ENCODE results near the gene PXK.

Gene PXK

DNA sequence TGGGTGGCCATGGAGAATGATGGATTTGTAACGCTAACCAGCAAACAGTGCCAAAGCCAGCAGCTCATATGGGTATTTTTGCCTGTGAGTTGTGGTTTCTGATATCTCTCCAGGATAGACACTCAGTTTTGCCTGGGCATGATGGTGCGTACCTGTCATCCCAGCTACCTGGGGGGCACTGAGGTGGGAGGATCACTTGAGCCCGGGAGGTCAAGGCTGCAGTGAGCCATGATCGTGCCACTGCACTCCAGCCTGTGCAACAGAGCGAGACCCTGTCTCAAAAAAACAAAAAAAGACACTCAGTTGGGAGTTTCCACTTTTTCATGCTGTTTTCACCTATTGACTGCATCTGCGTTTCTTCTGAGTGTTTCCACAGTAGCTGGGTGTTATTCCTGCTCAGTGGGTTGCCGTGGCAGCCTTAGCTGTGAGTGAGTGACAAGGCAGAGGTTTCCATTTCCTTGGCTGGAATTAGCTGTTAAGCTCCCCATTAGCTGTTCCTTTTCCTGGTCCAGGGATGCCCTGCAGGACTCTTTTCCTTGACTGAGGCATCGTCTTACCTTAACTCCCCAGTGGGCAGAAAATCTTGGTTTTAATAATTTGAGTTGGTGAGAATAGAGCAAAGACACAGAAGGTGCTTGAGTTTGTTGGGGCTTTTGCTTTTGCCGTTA lies 40.9 kb upstream of the PXK start:
- TF ChIP-seq HOXA7 (CRISPR knock-in tag; IDR thresholded peaks at IDR 0.05; ENCODE audit: borderline replicate concordance): no peak
- TF ChIP-seq ZNF341 (tag by site-specific recombination; IDR thresholded peaks at IDR 0.05; ENCODE audit: low read depth): no peak
- H3K36me3 ChIP-seq (ENCODE audit: control insufficient read depth in 2 of 2, insufficient read depth in 1 of 2, low read length in 2 of 2): peaks cover 0 to 7% of the 10 kb centered on the region in 2 experiments; a peak in 2 of 3 replicates
- H3K9me3 ChIP-seq (ENCODE audit: control insufficient read depth, insufficient read depth, low read depth, low read length): no peaks in the 10 kb centered on the region
- no peaks in the 10 kb centered on the region for H3K4me1 ChIP-seq (ENCODE audit: control insufficient read depth, insufficient read depth, low read length)
- POLR2A ChIA-PET: no interaction called here
- H3K4me3 ChIP-seq (ENCODE audit: low read depth, low read length): no peak overlapping the region
- H3K27ac ChIP-seq (ENCODE audit: extremely low read depth, low read depth, low read length): no peak overlapping the region
- CTCF ChIA-PET: interaction anchor here (0.8 to 1.7 kb wide), 3 partner anchors 9 to 16 kb away, joined by 3 to 8 read pairs (median 7); partner anchors contain the start of genes HTD2 and RPP14

DNA sequence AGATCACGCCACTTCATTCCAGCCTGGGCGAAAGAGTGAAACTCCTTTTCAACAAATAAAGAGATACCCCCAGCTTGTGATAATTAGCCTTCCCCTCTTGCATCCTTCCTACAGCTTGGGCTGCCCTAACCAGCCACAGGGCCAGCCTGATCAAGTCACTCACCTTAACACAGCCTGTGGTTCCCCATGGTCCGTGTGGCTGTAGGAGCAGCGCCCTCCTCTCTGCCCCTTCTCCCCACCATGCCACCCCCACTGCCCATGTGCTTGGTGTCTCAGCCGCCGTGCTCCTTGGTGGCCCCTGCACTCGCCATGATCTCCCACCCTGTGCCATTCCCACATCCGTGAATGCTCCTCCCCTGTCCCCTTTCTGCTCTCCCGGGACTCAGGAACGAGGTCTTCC lies 39.8 kb upstream of the PXK start:
- no peak overlapping the region for H3K27ac ChIP-seq (ENCODE audit: extremely low read depth, low read depth, low read length)
- no peak overlapping the region for H3K4me3 ChIP-seq (ENCODE audit: low read depth, low read length)
- TF ChIP-seq ZNF658 (tag by site-specific recombination; IDR thresholded peaks at IDR 0.05) (no peak), ZNF2 (tag by site-specific recombination; IDR thresholded peaks at IDR 0.05) (no peak), KLF8 (tag by site-specific recombination; IDR thresholded peaks at IDR 0.05) (no peak), ZNF114 (tag by site-specific recombination; IDR thresholded peaks at IDR 0.05) (no peak), ZNF404 (tag by site-specific recombination; IDR thresholded peaks at IDR 0.05) (no peak), ZXDB (tag by site-specific recombination; IDR thresholded peaks at IDR 0.05) (no peak), KLF10 (tag by site-specific recombination; IDR thresholded peaks at IDR 0.05) (no peak), ZNF16 (tag by site-specific recombination; IDR thresholded peaks at IDR 0.05; ENCODE audit: low read depth) (no peak), SALL2 (tag by site-specific recombination; IDR thresholded peaks at IDR 0.05; ENCODE audit: borderline replicate concordance) (no peak)
- TF ChIP-seq, protein P1, sequence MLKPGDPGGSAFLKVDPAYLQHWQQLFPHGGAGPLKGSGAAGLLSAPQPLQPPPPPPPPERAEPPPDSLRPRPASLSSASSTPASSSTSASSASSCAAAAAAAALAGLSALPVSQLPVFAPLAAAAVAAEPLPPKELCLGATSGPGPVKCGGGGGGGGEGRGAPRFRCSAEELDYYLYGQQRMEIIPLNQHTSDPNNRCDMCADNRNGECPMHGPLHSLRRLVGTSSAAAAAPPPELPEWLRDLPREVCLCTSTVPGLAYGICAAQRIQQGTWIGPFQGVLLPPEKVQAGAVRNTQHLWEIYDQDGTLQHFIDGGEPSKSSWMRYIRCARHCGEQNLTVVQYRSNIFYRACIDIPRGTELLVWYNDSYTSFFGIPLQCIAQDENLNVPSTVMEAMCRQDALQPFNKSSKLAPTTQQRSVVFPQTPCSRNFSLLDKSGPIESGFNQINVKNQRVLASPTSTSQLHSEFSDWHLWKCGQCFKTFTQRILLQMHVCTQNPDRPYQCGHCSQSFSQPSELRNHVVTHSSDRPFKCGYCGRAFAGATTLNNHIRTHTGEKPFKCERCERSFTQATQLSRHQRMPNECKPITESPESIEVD (tag by site-specific recombination; IDR thresholded peaks at IDR 0.05): no peak
- no peaks in the 10 kb centered on the region for H3K4me1 ChIP-seq (ENCODE audit: control insufficient read depth, insufficient read depth, low read length)
- ChIA-PET CTCF (interaction anchor here (1.7 kb wide), 1 partner anchor 8 kb away, joined by 8 read pairs; no protein-coding TSS in a partner anchor), POLR2A (interaction anchor here (0.5 kb wide), 1 partner anchor 89 kb away, joined by 4 read pairs; no protein-coding TSS in a partner anchor)
- H3K9me3 ChIP-seq (ENCODE audit: control insufficient read depth, insufficient read depth, low read depth, low read length): no peaks in the 10 kb centered on the region
- peaks cover 0 to 7% of the 10 kb centered on the region in 2 experiments; a peak in 2 of 3 replicates for H3K36me3 ChIP-seq (ENCODE audit: control insufficient read depth in 2 of 2, insufficient read depth in 1 of 2, low read length in 2 of 2)

DNA sequence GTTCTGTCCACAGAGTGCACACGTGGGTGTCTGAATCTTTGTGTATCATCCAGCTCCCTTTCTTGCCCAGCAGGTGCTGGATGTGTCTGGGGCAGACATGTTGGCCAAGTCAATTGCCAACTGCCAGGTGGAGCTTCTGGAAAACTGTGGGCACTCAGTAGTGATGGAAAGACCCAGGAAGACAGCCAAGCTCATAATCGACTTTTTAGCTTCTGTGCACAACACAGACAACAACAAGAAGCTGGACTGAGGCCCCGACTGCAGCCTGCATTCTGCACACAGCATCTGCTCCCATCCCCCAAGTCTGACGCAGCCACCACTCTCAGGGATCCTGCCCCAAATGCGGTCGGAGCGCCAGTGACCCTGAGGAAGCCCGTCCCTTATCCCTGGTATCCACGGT lies 39.2 kb upstream of the PXK start:
- H3K27ac ChIP-seq (ENCODE audit: extremely low read depth, low read depth, low read length): no peak overlapping the region
- no peak overlapping the region for H3K4me3 ChIP-seq (ENCODE audit: low read depth, low read length)
- no peaks in the 10 kb centered on the region for H3K9me3 ChIP-seq (ENCODE audit: control insufficient read depth, insufficient read depth, low read depth, low read length)
- POLR2A ChIA-PET: interaction anchor here (0.5 kb wide), 1 partner anchor 88 kb away, joined by 4 read pairs; no protein-coding TSS in a partner anchor
- TF ChIP-seq REPIN1 (tag by site-specific recombination; IDR thresholded peaks at IDR 0.05; ENCODE audit: low read depth): no peak
- no peak for TF ChIP-seq KLF7 (tag by site-specific recombination; IDR thresholded peaks at IDR 0.05; ENCODE audit: borderline replicate concordance)
- TF ChIP-seq ZNF830 (tag by site-specific recombination; IDR thresholded peaks at IDR 0.05; ENCODE audit: low read depth): no peak
- no peak for TF ChIP-seq ZBTB8A (tag by site-specific recombination; IDR thresholded peaks at IDR 0.05)
- no peak for TF ChIP-seq ZNF571 (tag by site-specific recombination; IDR thresholded peaks at IDR 0.05)
- TF ChIP-seq ZEB2 (tag by site-specific recombination; IDR thresholded peaks at IDR 0.05): no peak
- TF ChIP-seq MYNN (tag by site-specific recombination; IDR thresholded peaks at IDR 0.05; ENCODE audit: borderline replicate concordance): no peak
- no peak for TF ChIP-seq ZNF324 (tag by site-specific recombination; IDR thresholded peaks at IDR 0.05)
- no peak for TF ChIP-seq ZNF132 (tag by site-specific recombination; IDR thresholded peaks at IDR 0.05; ENCODE audit: borderline replicate concordance)
- no peak for TF ChIP-seq ZNF521 (tag by site-specific recombination; IDR thresholded peaks at IDR 0.05)
- no peak for TF ChIP-seq KLF1 (tag by site-specific recombination; IDR thresholded peaks at IDR 0.05)
- TF ChIP-seq, protein P2, sequence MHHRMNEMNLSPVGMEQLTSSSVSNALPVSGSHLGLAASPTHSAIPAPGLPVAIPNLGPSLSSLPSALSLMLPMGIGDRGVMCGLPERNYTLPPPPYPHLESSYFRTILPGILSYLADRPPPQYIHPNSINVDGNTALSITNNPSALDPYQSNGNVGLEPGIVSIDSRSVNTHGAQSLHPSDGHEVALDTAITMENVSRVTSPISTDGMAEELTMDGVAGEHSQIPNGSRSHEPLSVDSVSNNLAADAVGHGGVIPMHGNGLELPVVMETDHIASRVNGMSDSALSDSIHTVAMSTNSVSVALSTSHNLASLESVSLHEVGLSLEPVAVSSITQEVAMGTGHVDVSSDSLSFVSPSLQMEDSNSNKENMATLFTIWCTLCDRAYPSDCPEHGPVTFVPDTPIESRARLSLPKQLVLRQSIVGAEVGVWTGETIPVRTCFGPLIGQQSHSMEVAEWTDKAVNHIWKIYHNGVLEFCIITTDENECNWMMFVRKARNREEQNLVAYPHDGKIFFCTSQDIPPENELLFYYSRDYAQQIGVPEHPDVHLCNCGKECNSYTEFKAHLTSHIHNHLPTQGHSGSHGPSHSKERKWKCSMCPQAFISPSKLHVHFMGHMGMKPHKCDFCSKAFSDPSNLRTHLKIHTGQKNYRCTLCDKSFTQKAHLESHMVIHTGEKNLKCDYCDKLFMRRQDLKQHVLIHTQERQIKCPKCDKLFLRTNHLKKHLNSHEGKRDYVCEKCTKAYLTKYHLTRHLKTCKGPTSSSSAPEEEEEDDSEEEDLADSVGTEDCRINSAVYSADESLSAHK (tag by site-specific recombination; IDR thresholded peaks at IDR 0.05): no peak
- H3K4me1 ChIP-seq (ENCODE audit: control insufficient read depth, insufficient read depth, low read length): no peaks in the 10 kb centered on the region
- peaks cover 0 to 2% of the 10 kb centered on the region in 2 experiments; a peak in 2 of 3 replicates for H3K36me3 ChIP-seq (ENCODE audit: control insufficient read depth in 2 of 2, insufficient read depth in 1 of 2, low read length in 2 of 2)
- CTCF ChIA-PET: interaction anchor here (0.6 kb wide), 1 partner anchor 278 kb away, joined by 3 read pairs; no protein-coding TSS in a partner anchor

Measured in HEK293 (cell line).